Endothelial cell of umbilical vein (primary cell): Measurements from ENCODE around the gene EYS. TPM values are rescaled to one million over a fixed set of nuclear protein-coding genes. Genes with fewer than 3 reads are reported as not detected.

Source experiments
- BruUV-seq: library from RNA; stranded (reverse); fragments of 400-500 nt; replicated peaks from 2 replicates; lab custom pipeline; 2021; lab: Mats Ljungman, UMichigan
- CTCF ChIA-PET: fragments of 300-600, 350-600 bp; sonication (Branson Sonifier 250); formaldehyde crosslinking; loops from one replicate; lab custom pipeline; 2021; ENCODE audit warnings: antibody characterized with exemption, inconsistent platforms; lab: Charles Lee
- POLR2A ChIA-PET: fragments of 300-600, 350-600 bp; sonication (Branson Sonifier 250); formaldehyde crosslinking; loops from one replicate; lab custom pipeline; 2021; ENCODE audit warnings: antibody characterized with exemption, inconsistent platforms; lab: Charles Lee
- DNase-seq: peaks from one replicate; pipeline ENCODE4 v3.0.0-alpha.2; 2011; ENCODE audit warnings: low read depth, low spot score
- FAIRE-seq: peaks from 2 replicates; lab custom pipeline; 2011; peaks lifted over from hg19 to GRCh38; lab: Jason Lieb, UNC
- H2AFZ ChIP-seq: 2 replicates; pipeline ENCODE4 v1.6.0; 2012; ENCODE audit warnings: low read depth, low read length, control low read depth, inconsistent platforms
- H3K27ac ChIP-seq: 2 replicates; pipeline ENCODE4 v1.5.1; 2011; ENCODE audit warnings: low read depth, mild to moderate bottlenecking, control low read depth, low read length, moderate library complexity; ENCODE audit not compliant: insufficient read depth
- H3K27me3 ChIP-seq, 2 experiments: 2 replicates each; pipeline versions ENCODE4 v1.6.0 to v1.6.1; 2011; ENCODE audit warnings: low read length in 2 of 2, mixed read lengths in 1 of 2; ENCODE audit not compliant: control insufficient read depth in 2 of 2, insufficient read depth in 2 of 2
- H3K36me3 ChIP-seq, 2 experiments: 2 replicates in 1 of 2; 3 replicates in 1 of 2; pipeline ENCODE4 v1.5.1; 2011; ENCODE audit warnings: low read length in 2 of 2, mild to moderate bottlenecking in 1 of 2, moderate library complexity in 1 of 2; ENCODE audit not compliant: control insufficient read depth in 2 of 2, insufficient read depth in 2 of 2; ENCODE audit errors: extremely low read depth in 1 of 2
- H3K4me1 ChIP-seq: 3 replicates; pipeline ENCODE4 v1.5.1; 2011; ENCODE audit warnings: mild to moderate bottlenecking, low read length; ENCODE audit not compliant: control insufficient read depth, insufficient read depth; ENCODE audit errors: extremely low read depth
- H3K4me2 ChIP-seq: 2 replicates; pipeline ENCODE4 v1.6.1; 2011; ENCODE audit warnings: low read length, control low read depth, mixed read lengths; ENCODE audit not compliant: insufficient read depth
- H3K4me3 ChIP-seq, 3 experiments: fragments of 200-600 bp in 1 of 3; sonication (generic), shearing (Covaris generic) in 1 of 3; replicated peaks in 1 of 3; 2 replicates each; pipeline ENCODE4 v1.5.1; 2011 to 2016; ENCODE audit warnings: control low read depth in 3 of 3, low read length in 3 of 3, mild to moderate bottlenecking in 2 of 3, inconsistent platforms in 1 of 3, low read depth in 1 of 3, moderate library complexity in 1 of 3; ENCODE audit not compliant: insufficient read depth in 1 of 3
- H3K79me2 ChIP-seq: 2 replicates; pipeline ENCODE4 v1.6.0; 2012; ENCODE audit warnings: low read length, inconsistent platforms; ENCODE audit not compliant: control insufficient read depth, insufficient read depth
- H3K9ac ChIP-seq: replicated peaks from 2 replicates; pipeline ENCODE3; 2011; ENCODE audit warnings: low read length, control low read depth; ENCODE audit not compliant: insufficient read depth; ENCODE audit errors: extremely low read depth
- H3K9me1 ChIP-seq: replicated peaks from 3 replicates; pipeline ENCODE4 v1.6.0; 2011; ENCODE audit warnings: mild to moderate bottlenecking, low read length; ENCODE audit not compliant: control insufficient read depth, insufficient read depth; ENCODE audit errors: extremely low read depth
- H3K9me3 ChIP-seq: replicated peaks from 2 replicates; pipeline ENCODE4 v1.5.1; 2012; ENCODE audit warnings: low read length, inconsistent platforms; ENCODE audit not compliant: control insufficient read depth, insufficient read depth
- H4K20me1 ChIP-seq: replicated peaks from 2 replicates; pipeline ENCODE3; 2011; ENCODE audit warnings: mild to moderate bottlenecking, low read length; ENCODE audit not compliant: control insufficient read depth, insufficient read depth; ENCODE audit errors: extremely low read depth
- CTCF ChIP-seq, 2 donors: IDR thresholded peaks; 1 replicate in 1 of 2; 2 replicates in 1 of 2; pipeline ENCODE4 v1.5.1; 2011; ENCODE audit warnings: low read length in 2 of 2, mild to moderate bottlenecking in 2 of 2, moderate library complexity in 2 of 2, control low read depth in 1 of 2, inconsistent platforms in 1 of 2, low read depth in 1 of 2; ENCODE audit not compliant: insufficient read depth in 1 of 2; ENCODE audit errors: extremely low read depth in 1 of 2
- EZH2 ChIP-seq: IDR thresholded peaks from 2 replicates; pipeline ENCODE4 v1.6.1; 2012; ENCODE audit warnings: borderline replicate concordance, low read depth, mild to moderate bottlenecking, moderate library complexity, low read length, inconsistent platforms; ENCODE audit not compliant: severe bottlenecking
- FOS ChIP-seq: IDR thresholded peaks from 2 replicates; pipeline ENCODE4 v1.6.1; 2011; ENCODE audit warnings: mild to moderate bottlenecking, low read length, moderate library complexity, borderline replicate concordance; ENCODE audit not compliant: insufficient read depth
- GATA2 ChIP-seq: IDR thresholded peaks from 2 replicates; pipeline ENCODE4 v1.7.0; 2011; ENCODE audit warnings: low read depth, mild to moderate bottlenecking, moderate library complexity, mixed read lengths, low read length; ENCODE audit not compliant: insufficient read length, insufficient read depth
- JUN ChIP-seq: IDR thresholded peaks from 2 replicates; pipeline ENCODE4 v1.6.1; 2011; ENCODE audit warnings: borderline replicate concordance, low read depth; ENCODE audit not compliant: insufficient read length, insufficient read depth
- MAX ChIP-seq: IDR thresholded peaks from 2 replicates; pipeline ENCODE4 v1.6.1; 2011; ENCODE audit not compliant: insufficient read depth, insufficient read length
- MYC ChIP-seq: IDR thresholded peaks from one replicate; pipeline ENCODE4 v1.6.1; 2011; ENCODE audit warnings: mild to moderate bottlenecking, low read depth, low read length
- POLR2A ChIP-seq: IDR thresholded peaks from 2 replicates; pipeline ENCODE4 v1.6.1; 2012; ENCODE audit warnings: low read depth, mild to moderate bottlenecking, control low read depth, low read length
- POLR2AphosphoS5 ChIP-seq: IDR thresholded peaks from 2 replicates; pipeline ENCODE4 v1.6.1; 2012; ENCODE audit warnings: low read depth, mild to moderate bottlenecking, control low read depth, low read length, moderate library complexity; ENCODE audit not compliant: insufficient read depth
- dilution Hi-C: fragments of 300-500 bp; cut with MboI; formaldehyde crosslinking; loops from one replicate; pipeline ENCODE4 v1.15.0; 2019; ENCODE audit warnings: low sequenced_read_pairs; ENCODE audit not compliant: extremely low pct_ligation_motif_present
- intact Hi-C: fragments of 100-400 bp; cut with micrococcal nuclease; formaldehyde crosslinking; loops from one replicate; pipeline ENCODE4 v1.10.0; 2022
- polyA plus RNA-seq, 4 experiments: library from polyadenylated mRNA; depleted of rRNA in 3 of 4; stranded (reverse) in 3 of 4; unstranded in 1 of 4; fragments of >200 nt; gene quantifications; 2 replicates each; pipeline versions ENCODE4 v1.2.1 to v1.2.3, GENCODE V29; 2011 to 2012; ENCODE audit warnings: missing spikeins in 1 of 4
- total RNA-seq: library from RNA; stranded (reverse); gene quantifications from 2 replicates; pipeline ENCODE4 v1.2.3, GENCODE V29; 2021

EYS gene
- total and polyA plus RNA-seq, 2 donors (not counting 3 experiments of a cell fraction or from before 2014, with no cell fraction given) = 0.01 to 0.27 TPM

DNA sequence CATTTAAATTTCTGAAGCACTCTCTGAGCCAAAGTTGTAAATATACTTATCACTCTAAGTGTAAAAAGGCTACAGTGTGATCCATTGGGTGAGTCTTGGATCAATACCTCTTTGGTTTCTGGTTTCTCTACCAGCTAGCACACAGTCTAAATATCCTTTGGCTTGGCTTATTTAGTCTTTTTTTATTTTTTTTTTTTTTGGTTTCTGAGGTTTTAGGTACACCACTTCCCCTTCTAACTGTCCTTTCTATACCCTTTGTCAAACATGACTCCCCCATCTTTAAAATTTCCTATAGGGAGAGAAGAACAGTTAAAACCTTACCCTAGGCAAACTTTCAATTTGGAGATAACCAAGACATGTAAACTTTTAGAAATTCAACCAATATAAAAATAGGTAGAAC is 1692.4 kb downstream of the EYS start:
- Histone ChIP-seq H4K20me1 (no peaks in the 10 kb centered on the region), H3K27me3 (no peaks in the 10 kb centered on the region), H3K79me2 (no peaks in the 10 kb centered on the region), H3K9me3 (no peaks in the 10 kb centered on the region), H3K9me1 (no peaks in the 10 kb centered on the region), H2AFZ (no peak overlapping the region), H3K36me3 (no peaks in the 10 kb centered on the region), H3K9ac (no peak overlapping the region), H3K4me1 (no peaks in the 10 kb centered on the region), H3K4me2 (no peak overlapping the region), H3K27ac (no peak overlapping the region), H3K4me3 (no peak overlapping the region)
- ChIA-PET POLR2A (no interaction called here), CTCF (no interaction called here)
- intact Hi-C loops (no loop called here), dilution Hi-C loops (no loop called here)
- no TSS peak for BruUV-seq
- no peak for FAIRE-seq
- DNase-seq = no peak
- TF ChIP-seq EZH2 (no peak), FOS (no peak), MYC (no peak), POLR2A (no peak), JUN (no peak), MAX (no peak), CTCF (IDR thresholded peaks at IDR 0.05; ENCODE audit: extremely low read depth in 1 of 2, insufficient read depth in 1 of 2, low read depth in 1 of 2, low read length in 2 of 2) (no peak), GATA2 (no peak), POLR2AphosphoS5 (no peak)
